Measurements from ENCODE around the gene LRRC8D.

- no peak for TF ChIP-seq CTCF (IDR thresholded peaks at IDR 0.05)
- no peak for TF ChIP-seq EP300 (IDR thresholded peaks at IDR 0.05)
Observed at GRCh38 chr1:89919174-89919573, 98.3 kb downstream of the LRRC8D start.
